ENCODE measurements around the gene PKNOX2.

Gene PKNOX2

GRCh38 chr11:125163431-125164063 lies 1.0 kb upstream of the PKNOX2 start:
- Mint-ChIP-seq H3K9me3 (no peaks in the 10 kb centered on the region), H3K36me3 (ENCODE audit: low read depth) (no peaks in the 10 kb centered on the region), H3K4me3 (peak overlapping the region; percentile 96), H3K27ac (peak overlapping the region; percentile 84), H3K27me3 (ENCODE audit: low read depth, poor library complexity) (peaks cover 8% of the 10 kb centered on the region), H3K4me1 (peaks cover 76% of the 10 kb centered on the region)
- TF ChIP-seq, protein P1, sequence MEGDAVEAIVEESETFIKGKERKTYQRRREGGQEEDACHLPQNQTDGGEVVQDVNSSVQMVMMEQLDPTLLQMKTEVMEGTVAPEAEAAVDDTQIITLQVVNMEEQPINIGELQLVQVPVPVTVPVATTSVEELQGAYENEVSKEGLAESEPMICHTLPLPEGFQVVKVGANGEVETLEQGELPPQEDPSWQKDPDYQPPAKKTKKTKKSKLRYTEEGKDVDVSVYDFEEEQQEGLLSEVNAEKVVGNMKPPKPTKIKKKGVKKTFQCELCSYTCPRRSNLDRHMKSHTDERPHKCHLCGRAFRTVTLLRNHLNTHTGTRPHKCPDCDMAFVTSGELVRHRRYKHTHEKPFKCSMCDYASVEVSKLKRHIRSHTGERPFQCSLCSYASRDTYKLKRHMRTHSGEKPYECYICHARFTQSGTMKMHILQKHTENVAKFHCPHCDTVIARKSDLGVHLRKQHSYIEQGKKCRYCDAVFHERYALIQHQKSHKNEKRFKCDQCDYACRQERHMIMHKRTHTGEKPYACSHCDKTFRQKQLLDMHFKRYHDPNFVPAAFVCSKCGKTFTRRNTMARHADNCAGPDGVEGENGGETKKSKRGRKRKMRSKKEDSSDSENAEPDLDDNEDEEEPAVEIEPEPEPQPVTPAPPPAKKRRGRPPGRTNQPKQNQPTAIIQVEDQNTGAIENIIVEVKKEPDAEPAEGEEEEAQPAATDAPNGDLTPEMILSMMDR (IDR thresholded peaks at IDR 0.05): no peak
- no peak for DNase-seq

- Mint-ChIP-seq H3K9me3 (no peaks in the 10 kb centered on the region), H3K27me3 (ENCODE audit: low read depth, poor library complexity) (peaks cover 11% of the 10 kb centered on the region), H3K4me1 (peaks cover 80% of the 10 kb centered on the region), H3K27ac (peak overlapping the region; percentile 84), H3K4me3 (peak overlapping the region; percentile 96), H3K36me3 (ENCODE audit: low read depth) (no peaks in the 10 kb centered on the region)
- no peak for DNase-seq
- TF ChIP-seq, protein P1 (IDR thresholded peaks at IDR 0.05): no peak
Measured at GRCh38 chr11:125164091-125164421, 495 bp upstream of the PKNOX2 start.

DNA sequence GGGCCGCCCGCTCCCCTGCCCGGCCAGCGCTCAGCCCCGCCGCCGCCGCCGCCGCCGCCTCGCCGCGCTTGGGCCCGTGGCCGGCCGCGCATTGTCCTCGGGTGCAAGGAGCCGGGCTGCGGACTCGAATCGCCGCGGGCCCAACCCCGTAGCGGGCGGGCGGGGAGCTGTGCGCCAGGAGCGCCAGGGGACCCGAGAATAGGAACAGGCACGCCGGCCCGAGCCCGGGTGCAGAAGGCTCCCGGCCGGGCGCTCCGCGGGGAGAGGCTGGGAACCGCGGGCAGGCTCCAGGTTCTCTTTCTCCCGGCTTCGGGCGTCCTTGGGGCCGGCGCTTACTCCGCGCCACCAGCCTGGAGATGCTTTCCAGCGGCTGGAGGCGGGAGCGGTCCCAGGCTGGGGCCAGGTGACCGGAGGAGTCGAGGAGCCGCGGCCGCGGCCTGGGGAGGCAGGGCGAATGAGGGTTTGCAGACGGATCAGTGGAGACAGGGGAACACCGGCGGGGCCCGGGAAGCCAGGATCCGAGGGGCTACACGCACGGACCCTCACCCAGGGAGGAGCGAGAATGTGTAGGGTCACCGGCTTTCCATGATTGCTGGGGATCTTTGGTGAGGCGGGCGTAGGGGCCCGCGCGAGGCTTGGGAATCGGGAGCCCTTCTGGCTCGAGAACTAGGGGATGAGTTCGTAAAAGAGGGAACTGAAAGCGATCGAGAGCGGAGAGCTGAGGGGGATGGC lies 726 bp downstream of the PKNOX2 start:
- Mint-ChIP-seq H3K4me3 (peak overlapping the region; percentile 96), H3K27ac (peak overlapping the region; percentile 97), H3K27me3 (ENCODE audit: low read depth, poor library complexity) (peaks cover 5% of the 10 kb centered on the region), H3K36me3 (ENCODE audit: low read depth) (no peaks in the 10 kb centered on the region), H3K4me1 (peaks cover 81% of the 10 kb centered on the region), H3K9me3 (no peaks in the 10 kb centered on the region)
- peak; percentile 47 for DNase-seq
- TF ChIP-seq, protein P1 (IDR thresholded peaks at IDR 0.05): no peak

- peaks cover 5% of the 10 kb centered on the region for H3K27me3 Mint-ChIP-seq (ENCODE audit: low read depth, poor library complexity)
- peaks cover 82% of the 10 kb centered on the region for H3K4me1 Mint-ChIP-seq
- TF ChIP-seq, protein P1 (IDR thresholded peaks at IDR 0.05): no peak
- peak overlapping the region; percentile 97 for H3K27ac Mint-ChIP-seq
- no peaks in the 10 kb centered on the region for H3K36me3 Mint-ChIP-seq (ENCODE audit: low read depth)
- peak overlapping the region; percentile 96 for H3K4me3 Mint-ChIP-seq
- DNase-seq: peak; percentile 33
- no peaks in the 10 kb centered on the region for H3K9me3 Mint-ChIP-seq
Measured at GRCh38 chr11:125165843-125166763, 1.6 kb downstream of the PKNOX2 start.

GRCh38 chr11:125166764-125167291 lies 2.3 kb downstream of the PKNOX2 start:
- peaks cover 5% of the 10 kb centered on the region for H3K27me3 Mint-ChIP-seq (ENCODE audit: low read depth, poor library complexity)
- no peaks in the 10 kb centered on the region for H3K36me3 Mint-ChIP-seq (ENCODE audit: low read depth)
- H3K9me3 Mint-ChIP-seq: no peaks in the 10 kb centered on the region
- peaks cover 84% of the 10 kb centered on the region for H3K4me1 Mint-ChIP-seq
- TF ChIP-seq, protein P1 (IDR thresholded peaks at IDR 0.05): no peak
- no peak for DNase-seq
- peak overlapping the region; percentile 100 for H3K27ac Mint-ChIP-seq
- H3K4me3 Mint-ChIP-seq: peak overlapping the region; percentile 96
